IPS DF 4.7 (cell line): Measurements from ENCODE around the gene PIK3CB.
"Not testable (repeated sequence)": the region's sequence is repeated elsewhere in the genome, so short reads cannot be mapped to it uniquely, and the experiment has no call there.

Source experiments
- DNase-seq: peaks from one replicate; pipeline ENCODE4 v3.0.0-alpha.2; 2013; ENCODE audit warnings: low spot score; ENCODE audit errors: extremely low read depth

PIK3CB gene

DNA sequence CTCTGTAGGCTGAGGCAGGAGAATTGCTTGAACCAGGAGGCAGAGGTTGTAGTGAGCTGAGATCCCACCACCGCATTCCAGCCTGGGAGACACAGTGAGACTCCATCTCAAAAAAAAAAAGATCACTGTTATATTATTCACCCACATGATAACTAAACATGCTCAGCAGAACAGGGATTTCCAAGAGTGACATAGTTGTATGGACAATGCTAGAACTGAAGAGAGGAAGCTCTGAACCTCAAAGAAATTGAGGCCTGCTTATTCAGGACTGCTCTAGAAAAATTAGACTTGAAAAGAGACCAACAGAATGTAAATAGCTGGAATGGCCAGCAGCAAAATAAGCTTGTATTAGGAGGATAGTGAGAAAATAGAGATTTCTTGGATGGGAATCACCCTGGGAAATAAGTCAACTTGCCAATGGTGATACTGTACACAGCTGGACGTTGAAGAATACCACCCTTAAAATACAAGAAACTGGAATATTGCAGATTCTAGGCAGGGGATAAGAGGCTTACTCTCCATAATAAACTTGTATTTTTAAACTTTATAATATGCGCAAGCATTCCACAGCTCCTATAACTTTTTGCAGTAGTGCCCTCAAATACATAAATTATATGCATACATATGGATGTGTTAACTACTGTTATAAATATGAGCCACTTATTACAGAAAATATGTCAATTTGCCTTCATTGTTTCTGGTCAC, 28.2 kb downstream of the PIK3CB start:
- DNase-seq, result no peak

DNA sequence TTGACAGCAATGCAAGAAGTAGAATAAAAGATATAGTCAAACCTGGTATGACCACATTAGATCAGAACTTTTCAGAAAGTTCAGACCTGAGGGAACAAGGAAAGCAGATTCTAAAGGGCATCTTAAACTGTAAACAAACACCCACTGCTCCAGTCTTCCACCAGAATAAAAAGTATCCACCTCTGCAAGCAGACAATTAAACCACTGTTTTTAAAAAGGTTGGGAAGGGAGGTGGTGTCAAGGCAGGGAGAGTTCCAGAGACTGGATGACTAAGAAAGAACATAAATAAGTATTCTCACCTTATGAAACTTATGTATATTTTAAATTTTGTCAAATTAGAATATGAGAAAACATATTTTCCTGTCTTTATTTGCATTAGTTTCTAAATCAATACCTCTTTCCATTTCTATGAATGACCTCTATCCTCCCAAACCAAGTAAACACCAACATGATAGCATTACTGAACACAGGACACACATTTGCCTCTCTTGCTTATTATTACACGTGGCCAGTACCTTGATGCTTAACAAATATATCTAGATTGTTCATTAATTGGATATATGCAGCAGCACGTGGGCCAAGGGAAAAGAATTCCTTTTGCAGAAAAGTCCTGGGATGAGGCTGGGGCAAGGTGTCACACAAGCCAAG, 31.6 kb downstream of the PIK3CB start:
- DNase-seq, result no peak

DNA sequence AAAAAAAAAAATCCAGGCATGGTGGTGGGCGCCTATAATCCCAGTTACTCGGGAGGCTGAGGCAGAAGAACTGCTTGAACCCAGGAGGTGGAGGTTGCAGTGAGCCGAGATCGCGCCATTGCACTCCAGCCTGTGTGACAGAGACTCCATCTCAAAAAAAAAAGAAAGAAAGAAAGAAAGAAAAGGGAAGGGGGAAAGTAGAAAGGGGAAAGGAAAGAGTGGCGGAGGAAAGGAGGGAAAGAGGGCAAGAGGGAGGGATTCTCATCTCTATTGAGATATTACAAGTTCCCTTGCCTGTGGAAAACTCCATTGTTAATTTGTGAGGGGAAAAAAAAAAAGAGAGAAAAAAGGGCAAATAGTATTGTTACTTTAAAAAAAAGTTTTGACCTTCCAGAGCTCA, 32.5 kb downstream of the PIK3CB start:
- DNase-seq, result not testable (repeated sequence)

DNA sequence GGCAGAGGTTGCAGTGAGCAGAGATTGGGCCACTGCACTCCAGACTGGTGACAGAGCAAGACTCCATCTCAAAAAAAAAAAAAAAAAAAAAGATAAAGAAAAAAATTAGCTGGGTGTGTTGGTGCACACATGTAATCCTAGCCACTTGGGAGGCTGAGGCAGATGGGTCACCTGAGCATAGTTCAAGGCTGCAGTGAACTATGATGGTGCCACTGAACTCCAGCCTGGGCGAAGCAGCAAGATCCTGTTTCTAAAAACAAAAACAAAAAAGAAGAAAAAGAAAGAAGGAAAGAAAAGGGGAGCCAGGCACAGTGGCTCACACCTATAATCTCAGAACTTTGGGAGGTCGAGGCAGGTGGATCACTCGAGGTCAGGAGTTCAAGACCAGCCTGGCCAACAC, 32.9 kb downstream of the PIK3CB start:
- no peak for DNase-seq

DNA sequence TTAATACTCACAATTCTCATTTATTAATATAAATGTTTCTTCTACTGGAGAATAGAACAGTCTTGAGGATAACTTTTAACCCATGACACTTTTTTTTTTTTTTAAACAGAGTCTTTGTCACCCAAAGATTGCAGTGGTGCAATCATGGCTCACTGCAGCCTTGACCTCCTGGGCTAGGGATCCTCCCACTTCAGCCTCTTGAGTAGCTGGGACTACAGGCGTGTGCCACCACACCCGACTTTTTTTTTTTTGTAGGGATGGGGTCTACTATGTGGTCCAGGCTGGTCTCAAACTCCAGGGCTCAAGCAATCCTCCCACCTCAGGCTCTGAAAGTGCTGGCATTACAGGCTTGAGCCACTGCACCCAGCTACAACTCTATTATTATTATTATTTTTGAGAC, 34.5 kb downstream of the PIK3CB start:
- no peak for DNase-seq

DNA sequence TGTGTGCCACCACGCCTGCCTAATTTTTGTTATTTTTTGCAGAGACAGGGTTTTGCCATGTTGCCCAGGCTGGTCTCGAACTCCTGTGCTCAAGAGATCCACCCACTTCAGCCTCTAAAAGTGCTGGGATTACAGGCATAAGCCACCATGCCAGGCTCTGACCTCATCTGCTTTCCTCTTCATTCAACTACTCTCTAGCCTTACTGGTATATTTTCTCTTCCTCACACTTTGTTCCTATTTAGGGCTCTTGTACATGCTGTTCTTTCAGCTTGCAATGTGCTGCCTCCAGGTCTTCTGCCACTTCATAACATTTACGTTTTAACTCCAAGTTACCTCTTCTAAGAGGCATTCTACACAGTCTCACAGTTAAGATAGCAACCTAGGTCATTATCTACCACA, 34.9 kb downstream of the PIK3CB start:
- no peak for DNase-seq

DNA sequence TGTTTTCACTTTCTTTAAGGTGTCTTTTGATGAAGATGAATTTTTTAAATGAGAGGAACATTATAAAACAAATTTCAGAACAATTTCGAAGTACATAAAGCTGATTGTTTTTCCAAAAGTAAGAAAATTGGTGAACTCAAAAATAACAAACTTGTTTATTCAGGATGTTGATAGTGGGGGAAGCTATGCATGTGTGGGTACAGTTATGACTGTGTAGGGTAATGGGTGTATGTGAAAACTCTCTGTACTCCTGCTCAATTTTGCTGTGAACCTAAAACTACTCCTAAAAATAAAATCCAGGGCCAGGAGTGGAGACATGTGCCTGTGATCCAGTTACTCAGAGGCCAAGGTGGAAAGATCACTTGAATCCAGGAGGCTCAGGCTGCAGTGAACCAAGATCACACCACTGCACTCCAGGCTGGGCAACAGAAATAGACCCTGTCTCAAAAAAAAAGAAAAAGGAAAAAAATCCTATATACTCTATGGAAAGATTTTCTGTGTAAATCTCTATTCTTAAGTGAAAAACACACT, 37.2 kb downstream of the PIK3CB start:
- no peak for DNase-seq

DNA sequence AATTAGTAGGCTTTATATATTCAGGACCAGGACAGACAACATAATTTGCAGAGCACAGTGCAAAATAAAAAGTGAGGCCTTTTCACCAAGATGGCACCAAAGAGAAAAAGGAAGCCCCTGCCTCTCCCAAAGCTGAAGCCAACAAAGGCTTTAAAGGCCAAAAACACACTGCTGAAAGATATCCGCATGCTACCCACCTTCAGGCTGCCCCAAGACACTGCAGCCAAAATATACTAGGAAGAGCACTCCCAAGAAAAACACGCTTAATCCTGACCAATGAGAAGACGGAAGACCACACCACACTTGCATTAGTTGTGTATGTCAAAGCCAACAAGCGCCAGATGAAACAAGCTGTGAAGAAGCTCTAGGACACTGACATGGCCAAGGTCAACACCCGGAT, 38.0 kb downstream of the PIK3CB start:
- no peak for DNase-seq

DNA sequence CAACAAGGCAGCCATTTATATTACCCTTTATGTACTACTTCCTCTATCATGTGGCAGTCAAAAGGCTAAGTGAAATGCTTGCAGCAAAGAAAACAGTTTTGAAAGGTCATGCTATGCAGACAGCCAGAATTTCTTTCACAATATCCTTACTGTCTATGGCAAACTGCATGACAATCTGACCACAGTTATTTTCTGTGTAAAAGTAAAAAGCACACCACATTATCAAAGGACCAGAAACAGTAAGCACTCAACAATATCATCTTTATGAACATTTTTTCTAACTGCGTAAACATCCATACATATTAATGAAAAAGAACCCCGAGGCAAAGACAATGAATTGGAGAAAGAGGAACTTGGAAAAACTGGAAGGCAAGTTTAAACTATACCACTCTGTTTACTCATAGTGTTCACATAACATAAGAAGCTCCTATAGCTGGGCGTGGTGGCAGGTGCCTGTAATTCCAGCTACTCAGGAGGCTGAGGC, 47.9 kb downstream of the PIK3CB start:
- no peak for DNase-seq

DNA sequence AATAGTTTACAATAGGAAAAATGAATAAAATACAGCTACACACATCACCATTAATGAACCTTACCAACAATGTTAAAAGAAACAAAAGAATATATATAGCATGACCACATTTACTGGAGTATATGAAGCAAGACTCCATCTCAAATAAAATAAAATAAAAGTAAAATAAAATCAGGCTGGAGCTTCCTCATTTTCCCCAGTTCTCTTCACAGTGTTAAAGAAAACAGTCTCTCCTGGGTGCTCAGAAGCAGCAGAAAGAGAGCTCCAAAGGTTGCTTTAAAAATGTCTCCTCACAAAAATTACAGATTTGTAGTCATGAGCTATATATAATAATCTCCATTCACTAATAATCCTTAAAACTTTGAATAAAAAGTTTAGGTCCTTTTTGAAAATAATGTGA, 48.8 kb downstream of the PIK3CB start:
- DNase-seq, result no peak

DNA sequence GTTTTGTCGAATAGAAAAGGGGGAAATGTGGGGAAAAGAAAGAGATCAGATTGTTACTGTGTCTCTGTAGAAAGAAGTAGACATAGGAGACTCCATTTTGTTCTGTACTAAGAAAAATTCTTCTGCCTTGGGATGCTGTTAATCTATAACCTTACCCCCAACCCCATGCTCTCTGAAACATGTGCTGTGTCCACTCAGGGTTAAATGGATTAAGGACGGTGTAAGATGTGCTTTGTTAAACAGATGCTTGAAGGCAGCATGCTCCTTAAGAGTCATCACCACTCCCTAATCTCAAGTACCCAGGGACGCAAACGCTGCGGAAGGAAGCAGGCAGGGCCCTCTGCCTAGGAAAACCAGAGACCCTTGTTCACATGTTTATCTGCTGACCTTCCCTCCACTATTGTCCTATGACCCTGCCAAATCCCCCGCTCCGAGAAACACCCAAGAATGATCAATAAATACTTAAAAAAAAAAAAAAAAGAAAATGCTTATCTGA, 49.3 kb downstream of the PIK3CB start:
- not testable (repeated sequence) for DNase-seq

DNA sequence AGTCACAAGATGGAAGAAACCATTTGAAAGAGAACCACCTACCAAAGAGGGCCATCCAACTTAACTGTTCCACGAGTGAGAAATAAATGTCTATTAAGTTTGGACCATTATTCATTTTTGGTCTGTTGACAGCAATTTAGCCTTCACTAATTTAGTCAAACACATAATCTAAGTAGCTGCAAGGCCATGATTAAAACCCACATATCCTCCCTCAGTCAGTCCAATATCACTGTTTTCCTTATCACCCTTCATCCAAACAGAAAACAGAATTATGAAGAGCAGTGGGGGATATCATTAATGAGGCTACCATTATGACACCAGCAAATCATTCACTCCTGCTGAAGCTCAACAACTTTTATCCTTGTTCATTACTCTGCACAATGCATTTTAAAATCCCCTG, 52.0 kb downstream of the PIK3CB start:
- DNase-seq, result no peak

DNA sequence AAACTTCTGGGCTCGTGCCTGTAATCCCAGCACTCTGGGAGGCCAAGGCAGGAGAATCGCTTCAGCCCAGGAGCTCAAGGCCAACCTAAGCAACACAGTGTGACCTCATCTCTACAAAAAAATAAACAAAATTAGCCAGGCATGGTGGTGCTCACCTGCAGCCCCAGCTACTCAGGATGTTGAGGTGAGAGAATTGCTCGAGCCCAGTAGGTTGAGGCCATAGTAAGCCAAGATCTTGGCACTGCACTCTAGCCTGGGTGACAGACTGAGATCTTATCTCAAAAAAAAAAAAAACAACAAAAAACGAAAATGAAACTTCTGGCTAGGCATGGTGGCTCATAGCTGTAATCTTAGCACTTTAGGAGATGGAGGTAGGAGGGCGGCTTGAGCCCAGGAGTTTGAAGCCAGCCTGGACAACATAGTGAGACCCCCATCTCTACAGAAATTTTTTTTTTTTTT, 53.7 kb downstream of the PIK3CB start:
- no peak for DNase-seq

DNA sequence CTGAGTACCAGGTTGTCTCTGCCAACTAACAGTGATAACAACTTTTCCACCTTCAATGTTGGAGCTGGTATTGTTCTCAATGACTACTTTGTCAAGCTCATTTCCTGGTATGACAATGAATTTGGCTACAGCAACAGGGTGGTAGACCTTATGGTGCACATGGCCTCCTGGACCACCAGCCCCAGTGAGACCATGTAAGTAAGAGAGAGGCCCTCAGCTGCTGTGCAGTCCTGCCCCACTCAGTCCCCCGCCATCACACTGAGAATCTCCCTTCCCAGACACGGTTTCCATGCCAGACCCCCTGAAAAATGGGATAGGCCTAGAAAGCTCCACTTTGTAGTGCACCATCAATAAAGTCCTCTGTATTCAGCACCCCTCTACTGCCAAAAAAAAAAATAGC, 56.1 kb downstream of the PIK3CB start:
- no peak for DNase-seq

DNA sequence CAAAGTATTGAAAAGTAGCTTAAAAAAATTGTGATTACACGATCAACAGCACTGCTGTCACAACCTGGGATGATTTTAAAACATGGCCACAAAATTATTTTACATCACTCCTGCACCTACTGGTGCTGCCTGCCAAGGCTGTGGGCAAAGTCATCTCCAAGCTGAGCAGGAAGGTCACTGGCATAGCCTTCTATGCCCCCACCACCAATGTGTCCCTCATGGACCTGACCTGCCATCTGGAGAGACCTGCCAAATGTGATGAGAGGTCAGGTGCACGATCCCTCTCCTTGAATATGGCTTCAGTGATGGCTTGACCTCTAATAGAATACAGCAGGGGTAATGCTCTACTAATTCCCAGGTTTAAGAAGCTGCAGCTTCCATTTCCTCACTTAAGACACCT, 57.8 kb downstream of the PIK3CB start:
- DNase-seq, result no peak

DNA sequence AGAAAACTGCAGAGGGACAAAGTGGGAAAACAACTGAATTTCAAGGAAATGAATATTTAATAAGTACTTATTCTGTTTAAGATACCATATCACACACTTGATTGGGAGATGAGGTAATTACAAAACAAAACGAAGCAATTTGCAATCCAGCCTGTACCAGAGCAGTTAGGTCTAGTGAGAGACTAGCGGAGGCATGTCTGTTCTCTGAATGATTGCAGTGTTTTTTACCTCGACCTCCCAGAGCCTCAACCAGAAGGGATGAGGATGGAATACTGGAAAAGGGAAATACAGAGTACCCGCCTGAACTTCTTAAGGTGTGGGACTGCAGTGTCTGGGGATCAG, 59.5 kb downstream of the PIK3CB start:
- no peak for DNase-seq

DNA sequence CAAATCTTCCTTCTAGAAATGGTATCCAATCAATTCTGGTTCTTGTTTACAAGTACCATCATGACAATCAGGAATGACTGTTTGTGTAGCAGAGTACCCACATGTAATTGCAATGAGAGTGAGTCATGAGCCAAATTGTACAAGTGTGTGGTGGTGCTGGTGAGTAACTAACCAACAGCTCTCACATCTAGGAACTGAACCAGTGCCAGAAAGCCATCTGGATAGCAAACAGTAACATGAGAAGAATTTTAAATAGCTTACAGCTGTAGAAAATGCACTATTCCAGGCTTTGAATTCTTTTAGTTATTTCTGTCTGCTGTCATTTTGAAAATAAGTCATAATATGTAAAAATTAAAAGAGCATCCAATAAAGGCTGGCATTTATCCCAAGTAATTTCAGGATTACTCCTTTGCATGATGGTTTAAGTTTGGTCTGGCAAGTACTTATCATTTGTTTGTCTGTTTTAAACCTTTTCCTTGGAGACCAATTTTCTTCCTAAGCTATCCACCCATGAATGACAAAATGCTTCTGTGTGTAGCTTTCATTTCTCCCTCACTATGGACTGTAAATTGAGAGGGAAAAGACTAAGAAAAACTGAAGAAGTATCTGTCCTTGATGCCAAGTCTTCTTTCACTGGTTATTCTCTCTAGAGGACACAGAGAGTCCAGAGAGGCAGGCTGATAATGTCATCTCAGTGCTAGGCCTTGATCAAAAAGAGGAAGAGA, 60.0 kb downstream of the PIK3CB start:
- no peak for DNase-seq

DNA sequence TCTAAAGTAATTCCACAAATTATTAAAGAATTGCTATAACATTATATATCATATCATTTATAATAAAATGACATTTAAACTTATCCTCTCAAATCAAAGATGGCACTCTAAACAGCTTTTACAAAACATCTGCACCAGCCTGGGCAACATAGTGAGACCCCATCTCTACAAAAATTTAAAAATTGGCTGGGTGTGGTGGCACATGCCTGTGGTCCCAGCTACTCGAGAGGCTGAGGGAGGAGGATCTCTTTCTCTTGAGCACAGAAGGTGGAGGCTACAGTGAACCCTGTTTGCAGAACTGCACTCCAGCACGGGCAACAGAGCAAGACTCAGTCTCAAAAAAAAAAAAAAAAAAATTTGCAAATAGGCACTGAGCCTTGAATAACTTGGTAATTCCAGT, 63.1 kb downstream of the PIK3CB start:
- DNase-seq, result no peak

DNA sequence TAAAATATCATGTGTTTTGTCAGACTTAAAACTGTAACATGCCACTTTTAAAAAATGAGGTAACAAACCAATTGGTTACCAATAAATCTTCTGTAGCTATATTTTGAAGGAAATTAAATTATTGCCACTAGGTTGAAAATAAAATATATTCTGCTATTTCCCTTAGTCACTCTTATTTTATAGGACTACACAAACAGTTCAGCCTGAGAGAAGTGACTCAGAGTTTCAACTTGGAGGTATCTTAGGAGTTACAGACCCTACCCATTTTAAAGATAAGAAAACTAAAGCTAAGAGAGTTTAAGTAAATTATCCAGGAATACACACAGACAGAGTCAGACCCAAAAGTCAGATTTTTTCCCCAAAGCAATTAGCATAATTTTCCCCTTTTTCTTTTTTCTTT, 65.1 kb downstream of the PIK3CB start:
- DNase-seq, result no peak

DNA sequence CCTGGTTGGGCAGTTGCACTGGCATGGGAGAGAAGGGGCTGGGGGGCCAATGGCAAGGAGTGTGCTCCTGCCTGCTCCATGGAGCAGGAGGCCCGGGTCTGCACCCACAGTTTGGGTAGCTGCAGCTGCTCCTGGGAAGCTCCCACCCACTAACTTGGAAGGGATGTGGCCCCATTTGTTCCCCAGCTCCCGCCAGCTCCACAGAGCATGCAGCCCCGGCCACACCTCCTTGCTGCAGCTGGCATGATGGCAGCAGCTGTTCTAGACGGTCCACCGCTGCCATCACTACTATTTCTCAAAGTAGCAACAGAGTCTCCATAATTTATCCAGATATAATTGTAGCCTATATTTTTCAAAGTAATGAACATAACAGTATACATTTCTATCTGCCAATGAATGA, 65.8 kb downstream of the PIK3CB start:
- no peak for DNase-seq

DNA sequence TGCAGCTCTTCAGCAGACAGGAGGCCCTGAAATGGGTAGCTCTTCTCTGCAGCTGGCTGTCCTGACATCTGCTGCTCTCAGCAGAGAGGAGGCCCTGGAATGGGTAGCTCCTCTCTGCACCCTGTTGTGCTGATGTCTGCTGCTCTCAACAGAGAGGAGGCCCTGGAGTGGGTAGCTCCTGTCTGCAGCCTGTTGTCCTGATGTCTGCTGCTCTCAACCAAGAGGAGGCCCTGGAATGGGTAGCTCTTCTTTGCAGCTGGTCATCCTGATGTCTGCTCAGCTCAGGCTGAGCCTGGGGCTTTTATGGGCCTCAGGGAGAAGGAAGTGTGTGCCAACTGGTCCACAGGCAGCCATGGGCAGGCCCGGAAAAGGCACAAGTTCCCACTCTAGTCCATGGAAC, 66.6 kb downstream of the PIK3CB start:
- peak; percentile 9 for DNase-seq

DNA sequence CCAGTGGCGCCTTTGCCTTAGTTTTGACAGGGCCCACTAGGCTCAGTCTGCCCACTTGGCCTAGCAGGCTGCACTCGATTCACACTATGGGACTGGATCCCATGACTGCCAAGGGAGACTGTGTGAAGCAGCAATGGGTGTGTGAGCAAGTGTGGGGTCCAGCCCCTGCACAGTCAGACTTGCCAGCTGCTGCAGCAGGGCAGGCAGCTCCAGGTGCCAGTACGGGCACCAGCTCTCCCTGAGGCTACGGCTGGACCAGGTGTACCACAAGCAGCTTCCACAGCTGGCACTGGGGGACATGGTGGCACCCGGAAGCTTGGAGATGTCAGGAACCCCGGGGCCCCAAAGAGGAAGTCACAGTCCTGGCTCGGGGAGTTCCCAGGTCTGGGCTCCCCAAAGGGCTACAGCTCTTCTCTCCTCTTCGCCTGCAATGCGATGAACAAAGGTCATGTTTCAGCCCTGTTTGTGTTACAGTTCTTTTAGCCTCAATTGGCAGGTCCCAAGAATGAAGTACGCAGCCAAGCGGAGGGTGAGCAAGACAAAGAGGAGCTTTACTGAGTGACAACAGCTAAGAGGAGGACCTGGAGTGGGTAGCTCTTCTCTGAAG, 67.1 kb downstream of the PIK3CB start:
- DNase-seq, result no peak
